HG03060 (cell line): ENCODE measurements around the gene FOXN4.

ENCODE experiments used
- ATAC-seq: cut with Tn5 transposase; IDR thresholded peaks from one replicate; pipeline ENCODE4 v1.9.1; 2021; ENCODE audit warnings: low read depth, moderate number of reproducible peaks; ENCODE audit not compliant: unreplicated experiment

FOXN4 gene

DNA sequence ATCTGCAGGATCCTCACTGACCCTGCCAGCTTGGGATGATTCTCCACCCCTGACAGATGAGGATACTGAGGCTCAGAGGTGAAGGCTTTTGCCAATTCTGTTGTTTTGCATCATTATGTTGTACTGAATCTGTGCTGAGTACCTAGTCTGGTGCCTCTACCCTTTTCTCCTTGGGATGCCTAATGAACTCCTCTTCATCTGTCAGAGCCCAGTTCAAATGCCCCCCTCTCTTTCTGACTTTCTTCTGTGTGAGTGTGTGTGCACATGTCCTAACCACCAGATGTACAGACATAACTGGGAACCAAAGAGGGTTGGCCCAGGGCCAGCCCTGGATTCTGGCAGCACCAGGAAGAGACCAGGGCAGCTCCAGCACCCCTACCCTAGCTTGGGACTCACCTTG is 22.8 kb downstream of the FOXN4 start:
- no peak for ATAC-seq

DNA sequence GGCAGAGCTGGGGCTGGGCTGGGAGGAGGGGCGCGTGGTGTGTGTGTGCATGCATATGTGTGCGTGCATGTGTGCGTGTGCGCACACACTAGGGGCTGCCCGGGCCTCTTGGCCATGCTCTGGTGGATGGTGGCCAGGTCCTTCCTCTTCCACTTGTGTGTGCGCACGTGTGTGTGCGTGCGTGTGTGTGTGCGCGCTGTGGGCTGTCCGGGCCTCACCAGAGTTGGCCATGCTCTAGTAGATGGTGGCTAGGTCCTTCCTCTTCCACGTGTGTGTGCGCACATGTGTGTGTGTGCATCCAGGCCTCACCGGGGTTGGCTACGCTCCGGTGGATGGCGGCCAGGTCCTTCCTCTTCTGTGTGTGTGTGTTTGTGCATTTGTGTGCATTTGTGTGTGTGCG is 24.7 kb downstream of the FOXN4 start:
- no peak for ATAC-seq

DNA sequence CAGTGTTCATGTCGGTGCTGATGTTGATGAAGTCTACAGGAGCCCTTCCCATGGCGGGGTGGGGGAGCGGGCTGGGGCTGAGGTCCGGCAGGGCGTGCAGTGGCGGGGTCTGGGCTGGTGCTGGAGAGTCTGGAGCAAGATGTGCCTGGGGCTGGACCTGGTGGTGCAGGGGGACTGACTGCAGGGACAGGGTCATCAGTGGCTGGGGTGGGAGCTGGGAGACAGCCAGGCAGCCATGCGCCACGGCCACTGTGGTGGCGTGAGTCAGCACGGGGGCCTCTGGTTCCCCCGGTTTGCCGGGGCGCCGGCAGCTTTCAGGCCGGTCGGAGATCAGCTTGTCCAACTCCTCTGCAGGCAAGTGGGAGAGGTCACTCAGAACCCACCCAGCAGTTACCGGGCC is 27.6 kb downstream of the FOXN4 start:
- no peak for ATAC-seq

DNA sequence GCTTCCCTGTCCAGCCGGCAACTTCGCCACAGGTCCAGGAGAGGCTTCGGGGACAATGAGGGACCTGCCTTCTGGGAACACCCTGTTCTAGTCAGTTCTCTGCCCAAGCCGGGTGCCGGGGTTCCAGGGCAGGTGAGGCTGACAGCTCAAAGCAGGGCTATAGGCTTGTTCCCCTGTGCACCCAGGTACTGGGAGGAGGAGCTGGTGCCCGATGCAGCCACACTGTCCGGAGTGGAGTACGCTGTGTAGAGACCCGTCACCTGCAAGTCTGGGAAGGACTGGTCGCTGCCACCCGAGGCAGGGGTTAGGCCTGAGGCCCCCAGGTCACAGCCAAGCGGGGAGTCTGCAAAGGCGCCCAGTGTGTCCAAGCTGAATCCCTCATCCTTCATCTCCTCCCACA is 29.6 kb downstream of the FOXN4 start:
- ATAC-seq, result no peak

DNA sequence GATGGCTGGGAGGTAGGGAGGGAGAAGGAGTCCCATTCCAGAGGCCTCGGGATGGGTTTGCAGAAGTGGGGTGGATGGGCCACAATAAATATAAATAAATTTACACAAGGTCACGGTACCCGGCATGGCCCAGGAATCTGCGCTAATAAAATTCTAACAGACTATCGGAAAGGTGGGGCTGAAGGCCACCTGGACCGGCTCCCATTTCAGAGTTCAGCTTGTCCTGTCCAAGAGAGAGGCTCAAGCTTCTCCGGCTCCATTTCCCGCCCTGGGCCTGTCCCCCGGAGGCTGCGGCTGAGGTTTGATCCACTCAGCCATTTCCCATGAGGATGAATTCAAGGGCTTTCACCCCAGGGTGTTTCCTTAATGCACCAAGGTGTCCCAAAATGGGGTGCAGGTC is 30.2 kb downstream of the FOXN4 start:
- ATAC-seq, result no peak

DNA sequence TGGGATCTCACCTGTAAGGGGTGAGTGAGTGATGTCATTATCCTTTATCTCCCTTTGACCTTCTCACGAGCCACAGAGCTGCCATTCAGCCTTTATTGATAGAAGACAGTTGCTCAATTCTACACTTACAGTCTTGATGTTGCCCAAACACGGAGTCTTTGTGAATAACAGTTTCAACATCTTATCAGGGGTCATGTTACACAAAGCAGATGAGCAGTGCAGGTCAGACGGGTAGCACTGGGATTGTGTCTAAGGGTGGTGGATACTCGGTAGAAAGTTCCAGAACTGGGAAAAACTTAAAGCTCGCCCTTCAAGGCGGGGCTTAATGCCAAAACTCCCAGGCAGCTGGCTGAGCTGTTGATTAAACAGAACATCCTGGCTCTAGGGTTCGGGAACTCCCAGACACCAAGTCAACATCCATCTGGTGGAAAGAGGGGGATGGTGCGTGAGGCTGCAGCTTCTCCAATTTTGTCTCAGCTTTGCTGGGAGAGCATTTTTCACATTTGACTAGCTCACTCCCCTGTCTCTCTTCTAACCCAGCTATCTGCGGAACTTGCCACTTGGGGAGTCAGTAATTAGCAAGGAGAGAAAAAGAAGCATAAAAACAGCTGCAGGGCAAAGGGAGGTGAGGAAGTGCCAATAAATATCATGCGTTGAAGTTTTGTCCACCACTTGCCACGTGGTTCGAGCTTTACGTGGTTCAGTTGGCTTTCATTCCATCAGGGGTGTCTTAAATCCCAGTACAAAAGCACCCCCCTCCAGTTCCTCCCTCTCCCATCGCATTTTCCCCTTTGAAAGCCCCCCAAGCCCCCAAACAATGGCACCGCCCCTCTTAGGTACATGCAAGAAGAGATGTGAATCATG is 31.0 kb downstream of the FOXN4 start:
- ATAC-seq, result no peak

DNA sequence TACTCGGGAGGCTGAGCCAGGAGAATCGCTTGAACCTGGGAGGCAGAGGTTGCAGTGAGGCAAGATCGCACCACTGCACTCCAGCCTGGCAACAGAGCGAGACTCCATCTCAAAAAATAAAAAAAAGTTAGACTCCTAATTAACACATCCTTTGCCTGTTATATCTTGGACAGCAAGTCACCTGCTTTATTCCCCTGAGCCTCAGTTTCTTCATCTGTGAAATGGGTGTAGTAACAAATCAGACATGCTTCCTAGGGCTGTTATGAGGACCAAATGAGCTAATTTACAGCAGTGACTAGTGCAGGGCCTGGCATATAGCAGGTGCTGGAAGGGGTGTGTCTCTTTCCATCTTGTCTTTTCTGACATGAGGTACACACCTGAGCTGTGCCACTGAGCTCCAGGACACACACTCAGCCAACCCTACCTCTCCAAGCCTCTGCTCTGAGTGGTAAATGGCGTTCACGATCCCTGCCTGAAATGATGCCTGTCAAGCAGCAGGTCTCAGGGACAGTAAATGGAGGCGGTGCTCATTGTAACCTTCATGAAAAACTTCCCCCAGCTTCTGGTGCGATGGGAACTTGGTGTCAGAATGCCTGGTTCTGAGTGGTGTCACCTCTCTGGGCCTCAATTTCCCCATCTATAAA is 31.7 kb downstream of the FOXN4 start:
- ATAC-seq, result no peak

DNA sequence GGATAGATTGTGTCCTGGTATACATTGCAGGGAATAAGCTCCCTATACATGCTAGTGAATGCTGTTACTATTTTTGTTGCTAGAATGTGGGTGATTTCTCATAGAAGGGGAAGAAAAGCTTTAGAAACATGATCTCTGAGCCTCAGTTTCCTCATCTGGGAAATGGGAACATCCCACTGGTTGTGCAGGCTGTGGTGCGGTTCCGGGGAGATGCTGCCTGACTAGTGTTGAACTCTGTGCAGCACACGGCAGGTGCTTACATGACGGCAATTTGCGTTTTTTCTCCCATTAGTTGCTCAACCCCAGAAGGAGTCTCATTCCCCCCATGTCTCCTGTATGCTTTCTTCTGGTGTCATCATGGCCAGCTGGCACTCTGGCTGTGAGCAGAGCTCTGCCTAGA is 32.9 kb downstream of the FOXN4 start:
- ATAC-seq, result no peak

DNA sequence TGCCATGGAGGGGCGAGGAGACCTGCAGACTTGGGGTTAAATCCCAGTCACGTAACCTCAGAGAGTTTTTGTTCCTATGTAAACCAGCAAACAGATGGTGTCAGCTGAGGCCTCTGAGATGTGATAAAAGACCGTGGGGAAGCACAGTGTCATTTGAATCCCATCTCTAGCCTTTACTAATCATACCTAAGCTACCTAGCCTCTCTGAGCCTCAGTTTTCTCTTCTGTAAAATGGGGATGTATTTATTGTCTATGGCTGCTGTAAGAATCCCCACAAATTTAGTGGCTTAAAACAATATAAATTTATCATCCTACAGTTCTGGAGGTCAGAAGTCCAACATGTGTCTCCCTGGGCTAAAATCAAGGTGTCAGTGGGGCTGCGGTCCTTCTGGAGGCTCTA is 33.9 kb downstream of the FOXN4 start:
- no peak for ATAC-seq

DNA sequence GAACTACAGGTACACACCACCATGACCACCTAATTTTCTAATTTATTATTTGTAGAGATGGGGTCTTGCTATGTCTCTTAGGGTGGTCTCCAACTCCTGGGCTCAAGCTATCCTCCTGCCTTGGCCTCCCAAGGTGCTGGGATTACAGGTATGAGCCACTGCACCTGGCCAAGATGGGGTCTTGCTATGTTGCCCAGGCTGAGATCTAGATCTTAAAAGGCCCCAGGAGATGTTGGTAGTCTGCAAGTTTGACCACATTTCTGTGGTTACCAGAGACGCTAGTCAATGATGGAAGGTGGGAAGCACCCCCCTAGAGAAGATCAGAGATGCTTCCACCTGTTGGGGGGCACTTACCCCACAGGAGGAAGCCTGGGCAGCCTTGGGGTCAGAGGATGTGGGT is 34.7 kb downstream of the FOXN4 start:
- ATAC-seq, result no peak

DNA sequence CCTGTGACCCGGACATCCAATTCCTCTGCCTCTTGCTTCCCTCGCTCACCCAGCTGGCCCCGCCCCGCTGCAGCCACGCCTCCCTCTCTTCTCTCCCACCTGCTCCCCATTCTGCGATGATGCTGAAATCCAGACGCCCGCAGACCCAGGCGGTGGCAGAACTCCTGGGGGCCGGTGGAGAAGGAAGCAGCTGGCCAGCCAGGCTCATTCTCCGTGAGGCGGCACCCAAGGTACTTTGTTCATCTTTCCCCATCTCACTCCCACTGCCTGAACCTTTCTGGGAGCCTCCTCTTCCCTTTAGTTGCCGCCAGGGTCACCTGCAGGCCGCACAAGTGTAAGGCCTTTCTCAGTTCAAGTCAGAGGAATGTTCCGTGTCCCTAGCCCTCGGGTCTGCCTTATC is 35.7 kb downstream of the FOXN4 start:
- no peak for ATAC-seq

DNA sequence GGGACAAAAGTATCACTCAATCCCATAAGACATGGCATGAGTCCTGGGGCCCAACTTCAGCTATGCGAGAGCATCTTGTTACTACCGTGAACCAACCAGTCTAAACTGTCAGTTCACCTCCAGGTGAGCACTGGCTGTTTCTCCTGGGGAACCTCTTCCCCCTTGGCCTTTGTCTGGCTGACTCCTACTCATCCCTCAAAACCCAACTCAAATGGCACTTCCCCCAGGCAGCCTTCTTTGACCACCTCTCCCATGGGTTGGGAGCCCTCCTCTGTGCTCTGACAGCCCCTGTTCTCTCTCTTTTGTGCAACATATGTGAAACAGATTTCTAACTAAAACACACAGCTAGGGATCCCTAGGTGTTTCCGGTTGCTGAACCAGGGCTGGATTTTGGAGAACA is 37.7 kb downstream of the FOXN4 start:
- ATAC-seq, result no peak

DNA sequence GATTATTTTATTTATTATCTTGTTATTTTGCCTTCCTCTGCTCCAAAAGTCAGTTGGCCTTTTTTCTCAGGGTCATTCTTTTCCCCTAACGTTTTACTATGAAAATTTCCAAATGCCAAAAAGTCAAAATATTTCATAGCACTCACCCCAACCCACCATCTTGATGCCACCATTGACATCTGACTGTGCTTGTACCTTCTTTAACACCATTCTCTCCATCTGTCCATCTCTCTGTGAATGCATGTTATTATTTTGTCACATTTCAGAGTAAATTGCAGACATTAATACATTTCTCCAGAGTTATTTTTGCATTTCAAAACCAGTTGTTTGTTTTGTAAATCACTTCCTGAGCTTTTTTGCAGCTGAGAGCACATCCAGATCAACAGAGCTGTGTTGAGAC is 38.6 kb downstream of the FOXN4 start:
- ATAC-seq, result no peak

DNA sequence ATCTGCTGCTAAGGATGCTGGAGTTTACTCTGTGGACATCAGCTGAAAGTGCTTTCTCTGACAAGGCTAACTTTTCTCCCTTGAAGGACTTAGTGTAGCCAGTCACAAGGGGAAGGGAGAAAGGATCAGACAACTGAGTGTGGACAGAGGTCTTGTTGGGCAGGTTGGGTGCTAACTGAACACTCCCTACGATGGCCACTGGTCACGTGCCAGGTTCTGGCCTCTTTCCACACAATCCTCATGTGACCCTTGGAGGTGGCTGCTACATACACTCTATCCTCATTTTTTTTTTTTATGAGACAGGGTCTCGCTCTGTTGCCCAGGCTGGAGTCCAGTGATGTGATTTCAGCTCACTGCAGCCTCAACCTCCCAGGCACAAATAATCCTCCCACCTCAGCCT is 39.7 kb downstream of the FOXN4 start:
- no peak for ATAC-seq

DNA sequence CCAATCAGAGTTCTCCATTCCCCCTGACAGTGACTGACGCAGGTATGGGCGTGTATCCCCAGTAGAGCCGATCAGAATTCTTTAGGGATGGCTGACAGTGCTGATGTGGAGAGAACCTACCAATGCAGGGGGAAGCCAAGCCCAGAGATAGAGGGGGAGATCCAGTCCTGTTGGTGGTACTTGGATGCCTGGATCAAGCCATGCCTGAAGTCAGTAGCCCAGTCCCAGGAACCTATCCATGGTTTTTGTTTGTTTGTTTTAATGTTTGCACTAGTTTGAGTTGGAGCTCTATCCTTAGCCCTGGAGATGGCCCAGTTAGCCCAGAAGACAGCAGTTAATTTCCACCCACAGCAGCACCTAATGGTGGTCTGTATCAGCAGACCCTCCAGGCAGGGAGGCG is 40.2 kb downstream of the FOXN4 start:
- ATAC-seq, result no peak

DNA sequence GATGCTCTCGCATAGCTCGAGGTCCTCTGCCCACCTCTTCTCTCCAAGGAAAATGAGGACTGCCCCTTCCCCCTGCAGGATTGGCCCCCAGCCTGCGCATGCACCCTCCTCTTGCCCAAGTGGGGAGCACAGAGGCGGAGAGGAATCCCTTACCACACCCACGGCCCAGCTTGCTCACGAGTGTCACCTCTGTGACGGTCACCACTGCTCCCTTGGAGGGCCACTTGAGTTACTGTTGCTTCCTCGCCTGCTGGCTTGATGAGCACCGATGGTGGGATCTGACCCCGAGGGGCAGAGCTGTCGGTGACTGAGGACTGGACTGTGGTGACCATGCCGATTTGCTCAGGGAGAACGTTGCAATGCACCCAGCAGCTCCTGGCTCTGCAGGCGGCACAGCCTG is 41.7 kb downstream of the FOXN4 start:
- no peak for ATAC-seq

DNA sequence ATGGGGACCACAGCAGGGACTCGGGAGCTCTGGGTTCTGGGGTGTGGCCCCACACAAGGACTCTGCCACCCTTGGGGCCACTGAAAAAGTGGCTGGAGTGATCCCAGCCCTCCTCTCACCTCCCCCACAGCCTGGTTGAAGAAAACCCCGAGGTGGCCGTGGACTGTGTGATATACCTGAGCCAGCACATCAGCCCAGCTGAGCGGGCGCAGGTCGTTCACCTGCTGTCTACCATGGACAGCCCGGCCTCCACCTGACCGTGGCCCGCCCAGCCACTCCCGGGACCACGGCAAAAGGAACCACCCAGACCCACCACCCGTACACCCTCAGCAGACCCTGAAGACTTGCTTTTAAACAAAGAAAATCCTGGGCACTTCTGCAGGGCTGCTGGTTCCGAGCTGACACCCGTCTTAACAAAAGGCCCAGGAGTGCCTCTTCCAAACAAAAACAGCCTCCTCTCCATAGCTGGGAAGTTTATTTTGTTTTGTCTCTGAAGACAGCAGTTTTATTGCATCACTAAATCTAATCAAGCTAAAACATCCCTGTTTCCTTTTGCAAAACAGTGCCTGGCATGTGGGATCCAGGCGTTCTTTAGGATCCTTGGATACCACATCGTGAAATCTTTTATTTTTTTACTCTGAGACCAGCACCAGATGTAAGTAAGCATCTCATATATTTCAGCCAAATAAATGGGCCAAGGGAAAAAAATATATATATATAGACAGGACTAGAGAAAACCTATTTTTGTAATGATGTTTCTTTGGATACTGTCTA is 42.8 kb downstream of the FOXN4 start:
- no peak for ATAC-seq

DNA sequence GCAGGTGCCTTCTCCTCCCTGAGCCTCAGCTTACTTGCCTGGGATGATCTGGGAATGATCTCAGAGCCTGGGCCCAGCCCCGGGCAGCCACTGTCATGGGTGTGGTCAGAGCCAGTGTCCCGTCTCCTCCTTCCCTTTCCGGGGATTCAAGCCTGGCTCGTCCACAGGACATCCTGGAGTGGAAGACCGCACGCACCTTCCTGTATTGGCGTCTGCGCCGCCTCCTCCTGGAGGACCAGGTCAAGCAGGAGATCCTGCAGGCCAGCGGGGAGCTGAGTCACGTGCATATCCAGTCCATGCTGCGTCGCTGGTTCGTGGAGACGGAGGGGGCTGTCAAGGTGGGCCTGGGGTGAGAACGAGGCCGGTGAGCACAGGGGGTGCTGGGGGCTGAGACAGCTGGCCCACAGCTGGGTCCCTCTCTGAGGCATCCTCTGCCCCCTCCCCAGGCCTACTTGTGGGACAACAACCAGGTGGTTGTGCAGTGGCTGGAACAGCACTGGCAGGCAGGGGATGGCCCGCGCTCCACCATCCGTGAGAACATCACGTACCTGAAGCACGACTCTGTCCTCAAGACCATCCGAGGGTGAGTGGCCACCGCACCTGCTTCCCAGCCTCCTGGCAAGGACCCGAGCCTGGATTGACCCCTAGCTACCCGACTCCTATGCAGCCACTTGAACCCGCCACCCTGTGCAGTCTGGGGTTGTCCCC is 44.0 kb downstream of the FOXN4 start:
- ATAC-seq, result no peak

DNA sequence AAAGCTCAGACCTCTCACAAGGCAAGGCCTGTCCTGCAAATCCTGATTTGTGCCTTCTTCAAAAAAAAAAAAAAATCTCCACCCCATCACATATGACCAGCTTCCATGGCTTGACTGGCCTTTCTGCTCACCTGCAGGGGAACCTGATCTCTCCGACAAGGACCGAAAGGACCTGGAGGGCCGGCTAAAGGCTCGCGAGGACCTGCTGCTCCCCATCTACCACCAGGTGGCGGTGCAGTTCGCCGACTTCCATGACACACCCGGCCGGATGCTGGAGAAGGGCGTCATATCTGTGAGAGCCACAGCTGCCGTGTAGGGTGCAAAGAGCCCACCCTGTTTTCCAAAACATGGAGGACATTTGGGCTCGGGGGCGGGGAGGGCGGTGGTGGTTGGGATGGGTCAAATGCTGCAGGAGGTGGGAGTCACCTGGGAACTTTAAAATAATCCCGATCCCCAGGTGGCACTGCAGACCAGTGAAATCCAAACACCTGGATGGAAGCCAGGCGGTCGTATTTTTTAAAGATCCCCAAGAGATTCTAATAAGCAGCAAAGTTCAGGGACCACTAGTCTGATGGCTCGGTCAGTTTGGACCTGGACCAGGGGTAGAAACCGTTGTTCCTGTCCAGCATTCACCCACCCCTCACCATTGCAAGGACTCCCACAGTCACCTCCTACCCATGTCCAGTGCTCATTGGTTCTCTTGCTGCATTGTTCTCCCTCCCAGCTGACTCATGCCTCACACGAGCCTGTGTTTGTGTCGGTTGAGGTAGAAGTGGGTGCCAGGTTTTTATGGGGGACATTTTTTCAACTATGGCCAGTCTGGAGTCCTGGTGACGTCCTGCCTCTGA is 44.8 kb downstream of the FOXN4 start:
- ATAC-seq, result no peak

DNA sequence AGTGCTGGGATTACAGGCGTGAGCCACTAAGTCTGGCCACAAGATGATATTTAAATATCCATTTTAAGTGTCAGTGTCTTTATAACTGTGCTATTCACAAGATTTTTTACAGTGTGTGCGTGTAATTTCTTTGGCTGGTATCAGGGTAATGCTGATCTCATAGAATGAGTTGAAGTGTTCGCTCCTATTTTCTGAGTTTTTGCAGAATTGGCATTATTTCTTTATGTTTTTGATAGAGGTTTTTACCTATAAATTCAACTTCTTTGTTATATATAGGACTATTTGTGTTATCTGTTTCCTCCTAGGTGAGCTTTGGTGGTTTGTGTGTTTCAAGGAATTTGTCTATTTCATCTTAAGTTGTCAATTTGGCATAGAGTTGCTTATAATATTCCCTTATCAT is 45.6 kb downstream of the FOXN4 start:
- ATAC-seq, result no peak
